Left ventricle myocardium inferior (tissue), 1 donor: ENCODE data around the gene HYI. TPM values are rescaled to one million over a fixed set of nuclear protein-coding genes. Genes with fewer than 3 reads are reported as not detected.

ENCODE experiments used
- DNase-seq: peaks from one replicate; pipeline ENCODE4 v3.0.0-alpha.2; 2020
- H3K27ac ChIP-seq: fragments of 200-600 bp; replicated peaks from 2 replicates; pipeline ENCODE4 v1.8.0; 2021
- H3K27me3 ChIP-seq: fragments of 200-600 bp; 2 replicates; pipeline ENCODE4 v1.8.0; 2021; ENCODE audit warnings: low read depth
- H3K36me3 ChIP-seq: fragments of 200-600 bp; 2 replicates; pipeline ENCODE4 v1.8.0; 2021
- H3K4me1 ChIP-seq: fragments of 200-600 bp; 2 replicates; pipeline ENCODE4 v1.8.0; 2021
- H3K4me3 ChIP-seq: fragments of 200-600 bp; 2 replicates; pipeline ENCODE4 v1.8.0; 2021; ENCODE audit warnings: mild to moderate bottlenecking, moderate library complexity
- H3K9me3 ChIP-seq: fragments of 200-600 bp; replicated peaks from 2 replicates; pipeline ENCODE4 v1.8.0; 2021
- CTCF ChIP-seq: fragments of 200-600 bp; IDR thresholded peaks from 2 replicates; pipeline ENCODE4 v1.8.0; 2021; ENCODE audit warnings: antibody characterized with exemption, mild to moderate bottlenecking, borderline replicate concordance
- intact Hi-C: fragments of 100-400 bp; cut with micrococcal nuclease; formaldehyde crosslinking; loops from one replicate; pipeline ENCODE4 v1.11.0; 2022
- total RNA-seq: library from RNA; stranded (reverse); fragmentation: NEBNext Ultra II Directional; extraction: Animal tissue kit (Norgen Biotek cat#: 25700); gene quantifications from one replicate; pipeline ENCODE4 v1.2.1, GENCODE V29; 2021
- donor health status: DM: no; HTN: yes; CAD: no; lungs with severe emphysema.

Gene HYI
- total RNA-seq, 1 donor from 2014 or later = 22.8 TPM

GRCh38 chr1:43438576-43438952 lies 15.2 kb downstream of the HYI start:
- Histone ChIP-seq H3K27me3 (no peaks in the 10 kb centered on the region), H3K4me1 (peaks cover 14% of the 10 kb centered on the region), H3K36me3 (peaks cover 75% of the 10 kb centered on the region), H3K27ac (no peak overlapping the region), H3K4me3 (no peak overlapping the region), H3K9me3 (no peaks in the 10 kb centered on the region)
- no peak for TF ChIP-seq CTCF
- intact Hi-C loops = no loop called here
- no peak for DNase-seq

- Histone ChIP-seq H3K27ac (no peak overlapping the region), H3K27me3 (no peaks in the 10 kb centered on the region), H3K36me3 (peaks cover 75% of the 10 kb centered on the region), H3K4me1 (peaks cover 14% of the 10 kb centered on the region), H3K4me3 (no peak overlapping the region), H3K9me3 (no peaks in the 10 kb centered on the region)
- no peak for TF ChIP-seq CTCF
- intact Hi-C loops = no loop called here
- DNase-seq = no peak
These were observed 15.7 kb downstream of the HYI start for GRCh38 chr1:43438006-43438405.

- Histone ChIP-seq H3K4me1 (peaks cover 14% of the 10 kb centered on the region), H3K27ac (no peak overlapping the region), H3K27me3 (no peaks in the 10 kb centered on the region), H3K9me3 (no peaks in the 10 kb centered on the region), H3K36me3 (peaks cover 75% of the 10 kb centered on the region), H3K4me3 (no peak overlapping the region)
- TF ChIP-seq CTCF = no peak
- no peak for DNase-seq
- intact Hi-C loops = no loop called here
These were observed 16.4 kb downstream of the HYI start for GRCh38 chr1:43437031-43437973.

GRCh38 chr1:43436371-43436770 lies 17.4 kb downstream of the HYI start:
- H3K4me3 ChIP-seq = no peak overlapping the region
- no peaks in the 10 kb centered on the region for H3K9me3 ChIP-seq
- H3K36me3 ChIP-seq = peaks cover 76% of the 10 kb centered on the region
- peak overlapping the region; percentile 55 for H3K27ac ChIP-seq
- no peak for DNase-seq
- peaks cover 14% of the 10 kb centered on the region for H3K4me1 ChIP-seq
- intact Hi-C loops = no loop called here
- TF ChIP-seq CTCF = no peak
- H3K27me3 ChIP-seq = no peaks in the 10 kb centered on the region

GRCh38 chr1:43435146-43436145 lies 18.3 kb downstream of the HYI start:
- Histone ChIP-seq H3K4me3 (no peak overlapping the region), H3K36me3 (peaks cover 76% of the 10 kb centered on the region), H3K4me1 (peaks cover 14% of the 10 kb centered on the region), H3K9me3 (no peaks in the 10 kb centered on the region), H3K27me3 (no peaks in the 10 kb centered on the region), H3K27ac (peak overlapping the region; percentile 55)
- intact Hi-C loops = no loop called here
- no peak for DNase-seq
- no peak for TF ChIP-seq CTCF
